Measurements from ENCODE around the gene CACNA1D. TPM values are rescaled to one million over a fixed set of nuclear protein-coding genes. Genes with fewer than 3 reads are reported as not detected.

Gene CACNA1D
- polyA plus RNA-seq, 1 donor (not counting 4 experiments of a cell fraction or from before 2014, with no cell fraction given): 0.20 TPM

DNA sequence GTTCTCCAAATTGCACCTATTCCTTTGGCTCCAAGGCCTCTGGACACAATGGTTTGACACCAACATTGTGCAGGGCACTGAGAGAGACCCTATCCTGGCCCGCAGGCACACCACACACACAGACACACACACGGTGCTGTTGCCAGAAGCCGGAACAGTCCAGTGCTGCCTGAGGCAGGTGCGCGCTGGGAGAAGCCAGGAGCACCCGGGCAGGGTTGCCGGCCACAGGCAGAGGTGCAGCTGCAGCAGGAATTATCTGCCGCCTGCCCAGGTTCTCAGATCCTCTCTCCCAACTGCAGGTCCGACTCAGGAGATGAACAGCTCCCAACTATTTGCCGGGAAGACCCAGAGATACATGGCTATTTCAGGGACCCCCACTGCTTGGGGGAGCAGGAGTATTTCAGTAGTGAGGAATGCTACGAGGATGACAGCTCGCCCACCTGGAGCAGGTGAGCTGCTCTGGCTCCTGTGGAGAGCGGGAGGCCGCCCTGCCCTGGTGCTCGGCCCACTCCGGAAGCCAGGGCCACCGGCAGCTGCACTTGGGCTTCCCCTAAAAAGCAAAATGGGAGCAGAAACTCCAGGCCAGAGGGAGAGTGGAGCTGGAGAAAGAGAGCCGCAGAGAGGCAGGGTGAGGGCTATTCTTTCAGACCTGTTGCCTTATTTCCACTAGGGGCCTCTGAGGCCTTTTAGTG is 308.9 kb downstream of the CACNA1D start:
- Histone ChIP-seq H3K9me3 (ENCODE audit: control insufficient read depth, low read depth, low read length) (no peaks in the 10 kb centered on the region), H3K9me1 (ENCODE audit: control insufficient read depth, extremely low read depth, insufficient read depth, low read length) (no peaks in the 10 kb centered on the region), H3K4me2 (ENCODE audit: control insufficient read depth, extremely low read depth, insufficient read depth, low read depth, low read length) (no peak overlapping the region), H2AFZ (ENCODE audit: control insufficient read depth, low read length) (no peak overlapping the region), H3K79me2 (ENCODE audit: control insufficient read depth, insufficient read depth, low read length) (no peaks in the 10 kb centered on the region), H3K4me1 (ENCODE audit: control insufficient read depth, extremely low read depth, insufficient read depth, low read length) (no peaks in the 10 kb centered on the region), H3K27ac (ENCODE audit: control insufficient read depth, insufficient read depth, low read length) (no peak overlapping the region), H4K20me1 (ENCODE audit: control insufficient read depth, extremely low read depth, insufficient read depth, low read length) (no peaks in the 10 kb centered on the region), H3K4me3 (ENCODE audit: control insufficient read depth in 2 of 3, extremely low read depth in 1 of 3, insufficient read depth in 2 of 3, low read depth in 1 of 3, low read length in 3 of 3) (no peak overlapping the region), H3K9ac (ENCODE audit: control insufficient read depth, extremely low read depth, insufficient read depth, low read length) (no peak overlapping the region), H3K27me3 (ENCODE audit: control insufficient read depth, extremely low read depth, insufficient read depth, low read length) (no peaks in the 10 kb centered on the region), H3K36me3 (ENCODE audit: control insufficient read depth in 2 of 2, extremely low read depth in 1 of 2, insufficient read depth in 2 of 2, low read length in 2 of 2) (no peaks in the 10 kb centered on the region)
- dilution Hi-C loops (cut with MboI; ENCODE audit: extremely low pct_ligation_motif_present, low sequenced_read_pairs): no loop called here
- TF ChIP-seq, protein P1, sequence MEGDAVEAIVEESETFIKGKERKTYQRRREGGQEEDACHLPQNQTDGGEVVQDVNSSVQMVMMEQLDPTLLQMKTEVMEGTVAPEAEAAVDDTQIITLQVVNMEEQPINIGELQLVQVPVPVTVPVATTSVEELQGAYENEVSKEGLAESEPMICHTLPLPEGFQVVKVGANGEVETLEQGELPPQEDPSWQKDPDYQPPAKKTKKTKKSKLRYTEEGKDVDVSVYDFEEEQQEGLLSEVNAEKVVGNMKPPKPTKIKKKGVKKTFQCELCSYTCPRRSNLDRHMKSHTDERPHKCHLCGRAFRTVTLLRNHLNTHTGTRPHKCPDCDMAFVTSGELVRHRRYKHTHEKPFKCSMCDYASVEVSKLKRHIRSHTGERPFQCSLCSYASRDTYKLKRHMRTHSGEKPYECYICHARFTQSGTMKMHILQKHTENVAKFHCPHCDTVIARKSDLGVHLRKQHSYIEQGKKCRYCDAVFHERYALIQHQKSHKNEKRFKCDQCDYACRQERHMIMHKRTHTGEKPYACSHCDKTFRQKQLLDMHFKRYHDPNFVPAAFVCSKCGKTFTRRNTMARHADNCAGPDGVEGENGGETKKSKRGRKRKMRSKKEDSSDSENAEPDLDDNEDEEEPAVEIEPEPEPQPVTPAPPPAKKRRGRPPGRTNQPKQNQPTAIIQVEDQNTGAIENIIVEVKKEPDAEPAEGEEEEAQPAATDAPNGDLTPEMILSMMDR (optimal IDR thresholded peaks at IDR 0.05 in 1 of 3, IDR thresholded peaks at IDR 0.05 in 1 of 3, conservative IDR thresholded peaks at IDR 0.05 in 1 of 3; ENCODE audit: extremely low read depth in 1 of 3, insufficient read depth in 2 of 3, low read length in 3 of 3): no peak
- TF ChIP-seq EZH2 (IDR thresholded peaks at IDR 0.05; ENCODE audit: low read length): no peak
- DNase-seq (ENCODE audit: low read depth, low spot score) (no peak), FAIRE-seq (no peak)

DNA sequence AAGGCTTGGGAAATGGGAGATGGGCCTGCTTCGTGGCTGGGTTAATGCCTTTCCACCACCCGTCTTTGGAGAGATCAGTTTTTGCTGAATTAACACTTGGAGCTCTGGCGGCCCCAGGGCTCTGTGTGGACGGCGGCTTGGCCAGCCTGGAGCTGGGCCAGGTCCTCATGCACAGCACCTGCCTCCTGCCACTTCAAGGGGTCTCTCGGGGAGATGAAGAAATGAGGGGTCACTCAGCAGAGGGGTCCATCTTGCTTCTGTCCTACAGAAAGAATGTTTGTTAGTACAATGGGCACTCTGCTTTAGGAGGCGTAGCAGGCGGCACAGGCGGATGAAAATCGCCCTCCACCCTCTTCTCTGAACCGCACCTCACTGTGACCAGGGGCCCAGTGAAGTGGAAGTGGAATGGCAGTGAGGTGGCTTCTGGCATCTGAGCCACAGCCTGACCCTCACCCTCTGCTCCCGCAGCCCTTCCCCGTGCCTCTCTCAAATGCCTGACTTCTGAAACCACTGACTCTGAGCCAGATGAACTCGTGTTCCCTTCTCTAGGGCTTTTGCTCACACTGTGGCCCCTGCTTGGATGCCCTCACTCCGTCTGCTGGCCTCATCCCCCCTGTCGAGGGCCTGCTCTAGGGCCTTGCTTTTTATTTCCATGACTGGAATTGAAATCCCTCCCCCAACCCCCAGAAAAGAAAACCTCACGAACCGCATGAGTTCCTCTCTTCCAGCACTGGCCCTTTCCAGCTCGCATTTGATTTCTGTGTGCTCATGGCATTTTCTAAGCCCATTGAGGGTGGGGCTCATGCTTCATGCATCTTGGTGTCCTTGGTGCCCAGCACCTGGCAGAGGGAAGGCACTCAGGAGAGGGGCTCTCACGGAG is 309.6 kb downstream of the CACNA1D start:
- Histone ChIP-seq H3K4me1 (ENCODE audit: control insufficient read depth, extremely low read depth, insufficient read depth, low read length) (no peaks in the 10 kb centered on the region), H3K4me2 (ENCODE audit: control insufficient read depth, extremely low read depth, insufficient read depth, low read depth, low read length) (no peak overlapping the region), H3K9me3 (ENCODE audit: control insufficient read depth, low read depth, low read length) (no peaks in the 10 kb centered on the region), H3K4me3 (ENCODE audit: control insufficient read depth in 2 of 3, extremely low read depth in 1 of 3, insufficient read depth in 2 of 3, low read depth in 1 of 3, low read length in 3 of 3) (no peak overlapping the region), H2AFZ (ENCODE audit: control insufficient read depth, low read length) (no peak overlapping the region), H3K79me2 (ENCODE audit: control insufficient read depth, insufficient read depth, low read length) (no peaks in the 10 kb centered on the region), H3K9ac (ENCODE audit: control insufficient read depth, extremely low read depth, insufficient read depth, low read length) (no peak overlapping the region), H3K9me1 (ENCODE audit: control insufficient read depth, extremely low read depth, insufficient read depth, low read length) (no peaks in the 10 kb centered on the region), H4K20me1 (ENCODE audit: control insufficient read depth, extremely low read depth, insufficient read depth, low read length) (no peaks in the 10 kb centered on the region), H3K27ac (ENCODE audit: control insufficient read depth, insufficient read depth, low read length) (no peak overlapping the region), H3K36me3 (ENCODE audit: control insufficient read depth in 2 of 2, extremely low read depth in 1 of 2, insufficient read depth in 2 of 2, low read length in 2 of 2) (no peaks in the 10 kb centered on the region), H3K27me3 (ENCODE audit: control insufficient read depth, extremely low read depth, insufficient read depth, low read length) (no peaks in the 10 kb centered on the region)
- no peak for FAIRE-seq
- dilution Hi-C loops (cut with MboI; ENCODE audit: extremely low pct_ligation_motif_present, low sequenced_read_pairs): no loop called here
- TF ChIP-seq EZH2 (IDR thresholded peaks at IDR 0.05; ENCODE audit: low read length): no peak
- TF ChIP-seq, protein P1 (optimal IDR thresholded peaks at IDR 0.05 in 1 of 3, IDR thresholded peaks at IDR 0.05 in 1 of 3, conservative IDR thresholded peaks at IDR 0.05 in 1 of 3; ENCODE audit: extremely low read depth in 1 of 3, insufficient read depth in 2 of 3, low read length in 3 of 3): no peak
- no peak for DNase-seq (ENCODE audit: low read depth, low spot score)
